ENCODE results near the gene RPS6KA5. TPM values are rescaled to one million over a fixed set of nuclear protein-coding genes. Genes with fewer than 3 reads are reported as not detected.
"Not testable (repeated sequence)": the region's sequence is repeated elsewhere in the genome, so short reads cannot be mapped to it uniquely, and the experiment has no call there.

RPS6KA5 gene
- total RNA-seq, 1 experiment from 2014 or later, result 3.8 TPM

GRCh38 chr14:90981636-90982035 is 78.8 kb downstream of the RPS6KA5 start:
- Histone ChIP-seq H2BK5ac (ENCODE audit: insufficient read length, low read length) (no peak overlapping the region), H3K79me1 (ENCODE audit: insufficient read depth, low read depth, low read length, poor library complexity, severe bottlenecking) (no peaks in the 10 kb centered on the region), H4K20me1 (ENCODE audit: control insufficient read depth, insufficient read depth, insufficient read length) (no peaks in the 10 kb centered on the region), H3T11ph (ENCODE audit: low read length) (no peak overlapping the region), H3K56ac (ENCODE audit: insufficient read length, low read depth, low read length) (no peak overlapping the region), H2BK12ac (ENCODE audit: insufficient read length, low read depth, low read length) (no peak overlapping the region), H3K9me3 (ENCODE audit: control insufficient read depth, low read depth, low read length) (no peaks in the 10 kb centered on the region), H3K4me2 (ENCODE audit: insufficient read depth, insufficient read length, low read length) (no peak overlapping the region), H2BK120ac (ENCODE audit: low read depth, low read length, poor library complexity, severe bottlenecking) (no peak overlapping the region), H2BK20ac (ENCODE audit: low read depth, low read length, poor library complexity, severe bottlenecking) (no peak overlapping the region), H3K4me1 (ENCODE audit: insufficient read depth, low read length) (no peaks in the 10 kb centered on the region), H2AK5ac (ENCODE audit: insufficient read length, low read length) (no peak overlapping the region), H4K91ac (ENCODE audit: insufficient read length, low read depth, low read length) (no peak overlapping the region), H3K27me3 (ENCODE audit: insufficient read depth, low read length) (no peaks in the 10 kb centered on the region), H3K27ac (ENCODE audit: insufficient read length, low read depth, low read length) (no peak overlapping the region), H3K23me2 (ENCODE audit: insufficient read length, low read depth, low read length, poor library complexity, severe bottlenecking) (no peaks in the 10 kb centered on the region), H3K79me2 (ENCODE audit: insufficient read depth, low read length) (no peaks in the 10 kb centered on the region), H2AFZ (ENCODE audit: low read length) (no peak overlapping the region), H3K4ac (ENCODE audit: low read depth, low read length) (no peak overlapping the region), H3K9ac (ENCODE audit: extremely low read depth, insufficient read length, low read length) (no peak overlapping the region), H4K5ac (ENCODE audit: insufficient read length, low read depth, low read length) (no peak overlapping the region), H2BK15ac (ENCODE audit: low read depth, low read length) (no peak overlapping the region), H3K18ac (ENCODE audit: insufficient read length, low read depth, low read length) (no peak overlapping the region), H3K23ac (ENCODE audit: insufficient read length, low read depth, low read length) (no peak overlapping the region), H3K14ac (ENCODE audit: insufficient read depth, low read length) (no peak overlapping the region), H4K8ac (replicated peaks; ENCODE audit: insufficient read length, low read depth, low read length) (no peak overlapping the region)
- Mint-ChIP-seq H3K27me3 (ENCODE audit: low read depth) (no peaks in the 10 kb centered on the region), H3K27ac (no peak overlapping the region), H3K4me3 (no peak overlapping the region), H3K36me3 (ENCODE audit: insufficient read depth in 1 of 3, low read depth in 3 of 3) (no peaks in the 10 kb centered on the region), H3K4me1 (peaks cover 0 to under 1% of the 10 kb centered on the region in 2 experiments; a peak in 1 of 4 replicates), H3K9me3 (no peaks in the 10 kb centered on the region; a peak in 1 of 5 replicates)
- DNase-seq, result no peak
- no CpG with 5 or more reads among the region's 3 CpGs for WGBS (ENCODE audit: extremely low coverage, insufficient read length, low lambda C conversion rate)
- TF ChIP-seq CTCF (conservative IDR thresholded peaks at IDR 0.05), result no peak

- H3K4me1 ChIP-seq (ENCODE audit: insufficient read depth, low read length); H4K91ac ChIP-seq (ENCODE audit: insufficient read length, low read depth, low read length); H3K23me2 ChIP-seq (ENCODE audit: insufficient read length, low read depth, low read length, poor library complexity, severe bottlenecking); H2BK120ac ChIP-seq (ENCODE audit: low read depth, low read length, poor library complexity, severe bottlenecking); H3K4me1 Mint-ChIP-seq; H3K56ac ChIP-seq (ENCODE audit: insufficient read length, low read depth, low read length); H3K9me3 Mint-ChIP-seq; H3K9me3 ChIP-seq (ENCODE audit: control insufficient read depth, low read depth, low read length); H2BK15ac ChIP-seq (ENCODE audit: low read depth, low read length); H3K27ac ChIP-seq (ENCODE audit: insufficient read length, low read depth, low read length); H3K4me3 Mint-ChIP-seq; H3K9ac ChIP-seq (ENCODE audit: extremely low read depth, insufficient read length, low read length); H2AFZ ChIP-seq (ENCODE audit: low read length); H3K4me2 ChIP-seq (ENCODE audit: insufficient read depth, insufficient read length, low read length); H2BK5ac ChIP-seq (ENCODE audit: insufficient read length, low read length); H3K14ac ChIP-seq (ENCODE audit: insufficient read depth, low read length); H3T11ph ChIP-seq (ENCODE audit: low read length); H3K23ac ChIP-seq (ENCODE audit: insufficient read length, low read depth, low read length); H4K8ac ChIP-seq (replicated peaks; ENCODE audit: insufficient read length, low read depth, low read length); H3K4ac ChIP-seq (ENCODE audit: low read depth, low read length); H3K79me2 ChIP-seq (ENCODE audit: insufficient read depth, low read length); H3K36me3 Mint-ChIP-seq (ENCODE audit: insufficient read depth in 1 of 3, low read depth in 3 of 3); H3K18ac ChIP-seq (ENCODE audit: insufficient read length, low read depth, low read length); H3K79me1 ChIP-seq (ENCODE audit: insufficient read depth, low read depth, low read length, poor library complexity, severe bottlenecking); H4K20me1 ChIP-seq (ENCODE audit: control insufficient read depth, insufficient read depth, insufficient read length); H3K27me3 Mint-ChIP-seq (ENCODE audit: low read depth); H3K27me3 ChIP-seq (ENCODE audit: insufficient read depth, low read length); H4K5ac ChIP-seq (ENCODE audit: insufficient read length, low read depth, low read length); H2BK20ac ChIP-seq (ENCODE audit: low read depth, low read length, poor library complexity, severe bottlenecking); H2BK12ac ChIP-seq (ENCODE audit: insufficient read length, low read depth, low read length); DNase-seq; H2AK5ac ChIP-seq (ENCODE audit: insufficient read length, low read length): not testable (repeated sequence)
- no CpG with 5 or more reads among the region's 3 CpGs for WGBS (ENCODE audit: extremely low coverage, insufficient read length, low lambda C conversion rate)
- H3K27ac Mint-ChIP-seq, result peak overlapping the region in 1 of 3 experiments; percentile 82; a peak in 1 of 7 replicates
Observed at GRCh38 chr14:90980636-90981035, 79.8 kb downstream of the RPS6KA5 start.
